ENCODE results near the gene XYLB.

The XYLB gene

DNA sequence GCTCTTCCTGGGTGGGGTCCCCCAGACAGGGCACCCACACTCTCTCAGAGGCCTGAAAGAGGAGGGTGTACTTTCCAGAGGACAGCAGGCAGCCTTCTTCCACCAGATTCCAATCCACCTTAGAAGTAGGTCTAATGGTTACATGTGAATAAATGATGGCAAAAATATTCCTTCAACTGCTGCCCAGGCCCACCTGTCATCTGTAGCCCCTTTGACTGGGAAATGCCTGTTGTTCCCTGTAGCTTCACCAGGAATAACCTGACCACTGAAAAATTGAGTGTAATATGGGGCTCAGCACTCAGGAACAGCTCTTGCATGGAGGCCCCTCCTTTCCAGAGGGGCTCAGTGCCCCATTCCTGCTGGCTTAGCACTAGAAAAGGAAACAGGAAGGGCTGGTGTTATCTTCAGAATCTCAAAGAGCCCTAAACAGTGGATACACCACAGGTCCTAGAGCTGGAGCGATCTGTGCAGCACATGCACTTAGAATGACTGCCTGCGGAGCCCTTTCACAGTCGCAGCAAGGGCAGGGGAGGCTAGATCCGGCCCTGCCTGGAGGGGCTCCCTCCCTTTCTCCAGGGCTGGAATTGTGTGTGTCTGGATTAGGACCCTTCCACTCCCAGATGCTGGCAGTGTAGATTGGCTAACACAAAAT, 32.3 kb upstream of the XYLB start:
- no peak overlapping the region for H3K27ac ChIP-seq (ENCODE audit: low read depth, low read length)
- no peaks in the 10 kb centered on the region for H4K20me1 ChIP-seq (ENCODE audit: control insufficient read depth, insufficient read depth, low read depth, low read length)
- H3K27me3 ChIP-seq (ENCODE audit: control insufficient read depth, low read length): peaks cover 28% of the 10 kb centered on the region
- TF ChIP-seq EZH2phosphoT487 (IDR thresholded peaks at IDR 0.05; ENCODE audit: borderline replicate concordance, low read length): no peak
- TF ChIP-seq, protein P1, sequence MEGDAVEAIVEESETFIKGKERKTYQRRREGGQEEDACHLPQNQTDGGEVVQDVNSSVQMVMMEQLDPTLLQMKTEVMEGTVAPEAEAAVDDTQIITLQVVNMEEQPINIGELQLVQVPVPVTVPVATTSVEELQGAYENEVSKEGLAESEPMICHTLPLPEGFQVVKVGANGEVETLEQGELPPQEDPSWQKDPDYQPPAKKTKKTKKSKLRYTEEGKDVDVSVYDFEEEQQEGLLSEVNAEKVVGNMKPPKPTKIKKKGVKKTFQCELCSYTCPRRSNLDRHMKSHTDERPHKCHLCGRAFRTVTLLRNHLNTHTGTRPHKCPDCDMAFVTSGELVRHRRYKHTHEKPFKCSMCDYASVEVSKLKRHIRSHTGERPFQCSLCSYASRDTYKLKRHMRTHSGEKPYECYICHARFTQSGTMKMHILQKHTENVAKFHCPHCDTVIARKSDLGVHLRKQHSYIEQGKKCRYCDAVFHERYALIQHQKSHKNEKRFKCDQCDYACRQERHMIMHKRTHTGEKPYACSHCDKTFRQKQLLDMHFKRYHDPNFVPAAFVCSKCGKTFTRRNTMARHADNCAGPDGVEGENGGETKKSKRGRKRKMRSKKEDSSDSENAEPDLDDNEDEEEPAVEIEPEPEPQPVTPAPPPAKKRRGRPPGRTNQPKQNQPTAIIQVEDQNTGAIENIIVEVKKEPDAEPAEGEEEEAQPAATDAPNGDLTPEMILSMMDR (IDR thresholded peaks at IDR 0.05; ENCODE audit: low read depth, low read length, poor library complexity, severe bottlenecking): no peak
- H3K9me2 ChIP-seq (replicated peaks; ENCODE audit: control insufficient read depth, low read length): no peaks in the 10 kb centered on the region
- no peaks in the 10 kb centered on the region for H3K79me2 ChIP-seq (ENCODE audit: control insufficient read depth, low read length)
- H3K4me2 ChIP-seq (ENCODE audit: low read length): no peak overlapping the region
- H3K9me3 ChIP-seq (ENCODE audit: control insufficient read depth, insufficient read depth, low read length): no peaks in the 10 kb centered on the region
- H3K4me1 ChIP-seq (ENCODE audit: control insufficient read depth, low read length): no peaks in the 10 kb centered on the region
- no peak overlapping the region for H3K4me3 ChIP-seq (ENCODE audit: low read length)
- no peaks in the 10 kb centered on the region for H3K36me3 ChIP-seq (ENCODE audit: control insufficient read depth, low read length)
- H3F3A ChIP-seq (ENCODE audit: control insufficient read depth, insufficient read depth): no peaks in the 10 kb centered on the region

DNA sequence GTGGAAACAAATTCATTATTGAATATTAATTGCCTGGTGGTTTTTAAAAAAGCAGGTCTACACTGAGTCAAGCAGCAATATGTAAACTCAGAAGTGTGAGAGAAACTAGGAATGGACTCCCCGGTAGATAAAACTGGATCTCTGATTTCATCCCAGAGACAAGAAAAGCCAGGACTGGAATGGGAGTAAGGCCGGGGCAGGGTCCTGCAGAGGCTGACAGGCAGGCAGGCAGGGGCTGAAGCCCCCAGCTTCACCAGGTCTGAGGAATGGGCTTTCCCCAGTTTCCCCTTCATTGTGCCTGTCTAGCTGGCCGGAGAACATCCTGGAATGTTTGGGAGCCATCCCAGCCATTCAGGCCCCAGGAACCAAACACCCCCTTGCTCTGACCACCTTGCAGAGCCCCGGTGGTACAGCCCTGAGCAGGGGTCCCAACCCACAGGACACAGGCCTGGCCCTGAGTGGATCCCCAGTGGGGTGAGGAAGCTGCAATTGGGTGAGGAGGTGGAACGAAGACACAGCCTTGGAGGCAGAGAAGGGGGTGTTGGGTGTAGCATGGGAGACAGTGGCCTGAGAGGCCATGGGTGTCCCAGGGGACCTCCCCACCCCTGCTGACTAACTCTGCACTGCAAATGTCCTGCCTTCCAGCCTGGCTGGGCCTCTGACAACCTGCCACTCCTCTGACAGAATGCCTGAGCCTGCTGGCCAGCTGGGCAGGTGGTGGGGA, 31.7 kb upstream of the XYLB start:
- Histone ChIP-seq H3K4me1 (ENCODE audit: control insufficient read depth, low read length) (no peaks in the 10 kb centered on the region), H4K20me1 (ENCODE audit: control insufficient read depth, insufficient read depth, low read depth, low read length) (no peaks in the 10 kb centered on the region), H3F3A (ENCODE audit: control insufficient read depth, insufficient read depth) (no peaks in the 10 kb centered on the region), H3K36me3 (ENCODE audit: control insufficient read depth, low read length) (no peaks in the 10 kb centered on the region), H3K79me2 (ENCODE audit: control insufficient read depth, low read length) (no peaks in the 10 kb centered on the region), H3K9me2 (replicated peaks; ENCODE audit: control insufficient read depth, low read length) (no peaks in the 10 kb centered on the region), H3K4me2 (ENCODE audit: low read length) (no peak overlapping the region), H3K4me3 (ENCODE audit: low read length) (no peak overlapping the region), H3K9me3 (ENCODE audit: control insufficient read depth, insufficient read depth, low read length) (no peaks in the 10 kb centered on the region), H3K27ac (ENCODE audit: low read depth, low read length) (no peak overlapping the region), H3K27me3 (ENCODE audit: control insufficient read depth, low read length) (peaks cover 21% of the 10 kb centered on the region)
- TF ChIP-seq EZH2phosphoT487 (IDR thresholded peaks at IDR 0.05; ENCODE audit: borderline replicate concordance, low read length): no peak
- TF ChIP-seq, protein P1 (IDR thresholded peaks at IDR 0.05; ENCODE audit: low read depth, low read length, poor library complexity, severe bottlenecking): no peak

DNA sequence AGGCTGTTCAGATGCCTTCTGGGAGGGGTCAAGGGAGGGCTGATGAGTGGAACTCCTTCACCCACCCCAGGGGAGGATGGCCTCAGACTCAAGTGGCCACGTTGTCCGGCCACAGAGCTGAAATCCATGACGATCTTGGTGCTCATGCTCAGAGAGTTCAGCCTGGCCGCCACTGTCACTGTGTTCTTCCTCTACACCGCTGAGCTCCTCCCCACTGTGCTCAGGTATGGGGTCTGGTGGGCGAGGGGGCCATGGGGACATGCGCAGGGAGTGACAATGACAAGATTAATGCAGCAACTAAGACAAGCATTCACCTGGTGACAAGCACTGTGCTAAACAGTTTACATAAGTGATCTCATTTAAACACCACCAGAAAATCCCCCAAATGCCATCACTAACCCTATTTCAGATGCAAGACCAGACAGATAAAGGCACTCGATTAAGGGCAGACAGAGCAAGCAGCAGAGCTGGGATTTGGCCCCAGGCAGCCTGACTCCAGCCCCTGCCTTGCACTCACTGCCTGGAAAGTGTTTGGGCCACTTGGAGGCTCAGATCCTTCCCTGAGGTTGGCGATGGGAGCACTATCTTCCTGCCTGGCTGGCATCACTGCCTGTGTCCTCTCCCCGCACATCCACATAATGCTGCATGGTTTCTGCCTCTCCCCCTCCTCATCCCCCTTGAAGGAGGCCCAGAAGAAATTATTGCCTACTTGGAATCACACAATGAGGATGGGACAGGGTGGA, 30.9 kb upstream of the XYLB start:
- Histone ChIP-seq H3K79me2 (ENCODE audit: control insufficient read depth, low read length) (no peaks in the 10 kb centered on the region), H3K27me3 (ENCODE audit: control insufficient read depth, low read length) (peaks cover 18% of the 10 kb centered on the region), H3K4me1 (ENCODE audit: control insufficient read depth, low read length) (no peaks in the 10 kb centered on the region), H3K9me2 (replicated peaks; ENCODE audit: control insufficient read depth, low read length) (no peaks in the 10 kb centered on the region), H3K4me3 (ENCODE audit: low read length) (no peak overlapping the region), H3F3A (ENCODE audit: control insufficient read depth, insufficient read depth) (no peaks in the 10 kb centered on the region), H3K36me3 (ENCODE audit: control insufficient read depth, low read length) (no peaks in the 10 kb centered on the region), H3K27ac (ENCODE audit: low read depth, low read length) (no peak overlapping the region), H4K20me1 (ENCODE audit: control insufficient read depth, insufficient read depth, low read depth, low read length) (no peaks in the 10 kb centered on the region), H3K9me3 (ENCODE audit: control insufficient read depth, insufficient read depth, low read length) (no peaks in the 10 kb centered on the region), H3K4me2 (ENCODE audit: low read length) (no peak overlapping the region)
- TF ChIP-seq, protein P1 (IDR thresholded peaks at IDR 0.05; ENCODE audit: low read depth, low read length, poor library complexity, severe bottlenecking): no peak
- TF ChIP-seq EZH2phosphoT487 (IDR thresholded peaks at IDR 0.05; ENCODE audit: borderline replicate concordance, low read length): no peak

Measured in DOHH2 (cell line).